SIG-M5 (cell line): ENCODE data around the gene EDRF1.
"Not testable (repeated sequence)": the region's sequence is repeated elsewhere in the genome, so short reads cannot be mapped to it uniquely, and the experiment has no call there.

ENCODE experiments used
- DNase-seq: peaks from one replicate; lab custom pipeline; 2025; lab: John Stamatoyannopoulos, UW

EDRF1 gene, protein sequence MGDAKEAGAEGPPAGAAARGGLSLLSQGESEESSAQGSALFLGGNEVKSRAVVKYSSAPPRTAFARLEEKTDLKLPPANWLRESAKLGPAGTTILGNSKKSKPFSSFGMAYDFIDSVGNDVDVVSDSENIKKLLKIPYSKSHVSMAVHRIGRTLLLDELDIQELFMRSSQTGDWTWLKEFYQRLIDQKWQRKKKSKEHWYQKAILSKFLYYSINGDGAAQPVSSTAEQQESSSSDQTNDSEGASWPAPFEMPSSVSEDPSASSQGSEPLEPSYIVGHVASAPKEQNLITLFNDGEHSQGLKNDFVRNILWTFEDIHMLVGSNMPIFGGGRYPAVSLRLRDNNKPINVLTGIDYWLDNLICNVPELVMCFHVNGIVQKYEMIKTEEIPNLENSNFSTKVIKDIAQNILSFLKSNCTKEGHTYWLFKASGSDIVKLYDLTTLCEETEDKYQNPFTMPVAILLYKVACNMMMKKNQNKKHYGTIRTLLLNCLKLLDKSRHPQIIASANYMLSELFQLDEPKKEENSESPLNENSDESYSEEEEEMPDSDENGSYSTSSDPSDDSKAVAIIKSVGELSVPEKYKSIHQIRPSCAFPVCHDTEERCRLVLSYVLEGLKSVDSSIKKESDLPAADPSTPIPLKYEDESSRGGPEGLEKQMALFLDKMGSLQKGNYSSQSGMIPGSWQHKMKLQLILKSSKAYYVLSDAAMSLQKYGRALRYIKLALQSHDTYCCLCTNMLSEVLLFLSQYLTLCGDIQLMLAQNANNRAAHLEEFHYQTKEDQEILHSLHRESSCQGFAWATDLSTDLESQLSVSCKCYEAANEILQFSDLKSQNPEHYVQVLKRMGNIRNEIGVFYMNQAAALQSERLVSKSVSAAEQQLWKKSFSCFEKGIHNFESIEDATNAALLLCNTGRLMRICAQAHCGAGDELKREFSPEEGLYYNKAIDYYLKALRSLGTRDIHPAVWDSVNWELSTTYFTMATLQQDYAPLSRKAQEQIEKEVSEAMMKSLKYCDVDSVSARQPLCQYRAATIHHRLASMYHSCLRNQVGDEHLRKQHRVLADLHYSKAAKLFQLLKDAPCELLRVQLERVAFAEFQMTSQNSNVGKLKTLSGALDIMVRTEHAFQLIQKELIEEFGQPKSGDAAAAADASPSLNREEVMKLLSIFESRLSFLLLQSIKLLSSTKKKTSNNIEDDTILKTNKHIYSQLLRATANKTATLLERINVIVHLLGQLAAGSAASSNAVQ

DNA sequence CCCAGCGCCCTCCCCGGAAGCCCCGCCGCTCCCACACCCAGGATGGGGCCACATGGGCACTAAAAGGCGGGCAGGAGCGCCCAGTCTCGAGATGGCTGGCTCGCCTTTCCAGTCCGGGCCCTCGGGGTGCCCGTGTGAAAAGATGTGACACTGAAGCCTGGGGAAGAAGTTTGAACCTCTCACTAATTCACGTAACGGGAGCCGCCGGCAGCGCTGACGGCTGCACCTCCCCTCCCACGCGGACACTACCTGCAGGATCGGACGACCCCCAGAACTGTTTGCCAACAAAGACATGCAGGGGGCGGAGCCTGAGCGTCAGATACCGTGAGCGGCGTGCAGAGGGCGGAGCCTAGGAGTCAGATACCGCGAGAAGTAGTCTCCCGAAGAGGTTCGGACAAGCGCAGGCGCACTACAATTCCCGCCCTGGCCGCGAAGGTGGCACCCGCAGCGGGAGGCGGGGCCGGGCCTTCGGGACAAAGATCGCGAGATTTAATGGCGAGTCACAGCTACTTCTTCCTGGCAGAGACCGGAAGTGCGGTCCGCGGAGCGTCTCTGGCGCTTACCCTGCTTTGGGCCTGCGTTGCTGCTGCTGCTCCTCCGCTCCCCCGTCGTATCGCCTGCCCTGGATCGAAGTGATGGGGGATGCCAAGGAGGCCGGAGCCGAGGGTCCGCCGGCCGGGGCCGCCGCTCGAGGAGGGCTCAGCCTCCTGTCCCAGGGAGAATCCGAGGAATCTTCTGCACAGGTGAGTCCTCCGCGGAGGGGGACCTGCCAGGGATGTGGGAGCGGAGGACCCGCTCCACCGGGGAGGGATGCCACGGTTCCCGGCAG lies at the start of gene EDRF1:
Gene EDRF1, plus strand, starts transcription at position 537 of the 829 bp plus-strand sequence. Its CDS starts 99 bp downstream, at position 636.
- peak; percentile 86 for DNase-seq

DNA sequence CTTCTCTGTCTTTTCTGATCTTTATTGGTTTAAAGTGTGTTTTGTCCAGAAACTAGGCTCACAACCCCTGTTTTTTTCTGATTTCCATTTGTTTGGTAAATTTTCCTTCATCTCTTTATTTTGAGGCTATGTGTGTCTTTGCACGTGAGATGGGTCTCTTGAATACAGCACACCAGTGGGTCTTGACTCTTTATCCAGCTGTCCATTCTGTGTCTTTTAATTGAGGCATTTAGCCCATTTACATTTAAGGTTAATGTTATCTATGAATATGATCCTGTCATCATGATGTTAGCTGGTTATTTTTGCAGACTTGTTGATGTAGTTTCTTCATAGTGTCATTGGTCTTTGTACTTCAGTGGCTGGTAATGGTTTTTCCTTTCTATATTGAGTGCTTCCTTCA lies 46.6 kb upstream of the EDRF1 start:
- DNase-seq = no peak

DNA sequence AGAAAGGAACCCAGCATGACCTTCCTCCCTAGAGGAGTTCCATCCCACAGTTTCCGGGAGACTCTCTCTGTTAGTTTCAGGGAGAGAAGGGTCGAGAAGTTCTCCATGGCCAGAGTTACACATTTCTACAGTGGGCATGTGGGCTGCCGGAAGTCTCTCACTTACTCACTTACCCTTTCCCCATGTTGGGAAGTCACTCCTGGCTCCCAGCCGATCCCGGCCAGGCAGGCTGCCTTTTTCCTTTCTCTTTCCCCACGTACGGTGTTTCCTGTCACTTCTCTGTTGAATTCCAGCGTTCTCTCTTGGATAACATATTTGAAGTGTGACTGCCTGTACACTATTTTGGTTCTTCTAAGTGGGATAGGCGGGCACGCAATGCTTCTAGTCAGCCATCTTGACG lies 40.1 kb upstream of the EDRF1 start:
- DNase-seq = no peak

DNA sequence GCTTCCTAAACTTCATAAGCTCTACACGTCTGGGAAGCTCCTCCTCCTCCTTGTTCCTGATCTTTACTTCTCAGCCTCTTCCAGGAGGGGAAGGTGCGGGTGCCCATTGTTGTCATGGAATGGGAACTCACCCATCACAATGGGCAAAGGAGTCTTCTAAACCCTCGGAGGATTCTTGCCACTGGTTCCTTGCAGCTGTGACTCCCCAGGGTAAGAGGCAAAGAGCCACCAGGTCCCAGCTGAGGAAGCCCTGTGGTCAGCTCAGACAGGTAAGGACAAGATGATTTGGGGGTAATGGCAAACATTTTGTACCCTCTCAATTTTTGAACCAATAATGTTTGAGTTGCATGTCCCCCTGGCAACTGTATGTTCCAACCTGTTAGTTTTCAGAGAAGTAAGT lies 36.4 kb upstream of the EDRF1 start, which contains the start of gene TEX36:
Gene TEX36, minus strand, starts transcription at position 101 of the 400 bp plus-strand sequence. CDS start 174 bp downstream, outside the sequence.
- DNase-seq = no peak

DNA sequence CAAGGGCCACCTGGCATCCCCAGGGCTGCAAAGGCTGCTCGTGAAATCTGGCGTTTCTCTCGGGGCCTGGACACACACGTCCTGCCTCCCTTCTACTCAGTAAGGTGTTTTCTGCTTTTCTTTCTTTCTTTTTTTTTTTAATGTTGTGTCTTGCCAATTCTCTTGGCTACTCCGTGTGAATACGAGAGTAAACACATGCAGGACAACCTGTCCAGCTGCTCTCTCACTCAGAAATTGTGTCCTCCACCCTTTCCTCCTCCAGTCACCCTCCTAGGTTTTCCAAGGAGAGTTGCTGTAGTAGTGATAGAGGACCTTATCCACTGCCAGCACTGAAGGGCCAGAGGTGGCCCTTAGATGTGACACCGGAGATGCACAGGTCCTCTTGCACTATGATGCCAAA lies 35.7 kb upstream of the EDRF1 start:
- DNase-seq = no peak

DNA sequence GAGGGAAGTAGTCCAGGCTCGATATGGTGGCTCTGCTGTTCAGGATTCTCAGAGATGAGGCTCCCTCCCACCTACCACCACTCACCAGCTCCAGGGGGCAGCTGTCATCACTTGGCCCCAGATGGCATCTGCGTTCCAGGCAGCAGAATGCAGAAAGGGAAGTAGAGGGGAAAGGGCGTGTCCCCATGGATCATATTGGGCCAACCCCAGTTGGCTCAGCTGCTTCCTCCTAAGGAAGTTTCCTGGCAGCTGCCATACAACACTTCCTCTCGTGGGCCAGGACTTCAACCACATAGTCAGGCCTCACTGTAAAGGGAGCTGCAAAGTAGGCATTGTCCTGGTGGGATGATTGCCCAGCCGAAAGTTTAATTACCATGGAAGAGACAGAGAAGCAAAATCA lies 34.9 kb upstream of the EDRF1 start:
- no peak for DNase-seq

DNA sequence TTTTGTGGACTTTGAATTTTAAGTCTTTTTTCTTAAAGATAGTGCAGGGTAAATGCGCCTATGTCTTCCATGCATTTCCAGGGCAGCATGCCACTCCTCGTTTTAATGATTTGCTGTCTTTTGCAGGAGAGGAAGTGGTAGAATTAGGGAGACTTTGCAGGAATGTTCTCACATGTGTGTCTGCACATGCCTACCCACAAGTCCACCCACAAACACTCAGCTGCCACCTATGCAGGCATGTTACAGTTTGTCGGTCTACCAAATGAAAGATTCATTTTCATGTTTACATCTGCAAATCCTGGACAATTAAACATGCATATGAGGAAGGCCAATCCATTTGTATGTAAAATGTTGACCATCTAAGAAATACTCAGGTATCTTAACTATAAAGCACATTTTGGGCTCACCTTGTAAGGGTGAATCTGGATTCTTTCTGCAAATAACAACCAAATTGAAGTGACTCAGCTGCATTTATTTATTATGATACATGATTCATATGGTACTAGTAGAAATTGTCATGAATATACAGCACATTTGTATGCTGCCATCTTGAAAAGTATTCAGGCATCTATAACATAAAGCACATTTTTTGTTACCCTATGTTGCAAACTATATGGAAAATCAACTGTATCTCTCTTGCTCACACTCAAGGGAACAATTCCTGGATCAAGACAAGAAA lies 31.9 kb upstream of the EDRF1 start:
- no peak for DNase-seq

DNA sequence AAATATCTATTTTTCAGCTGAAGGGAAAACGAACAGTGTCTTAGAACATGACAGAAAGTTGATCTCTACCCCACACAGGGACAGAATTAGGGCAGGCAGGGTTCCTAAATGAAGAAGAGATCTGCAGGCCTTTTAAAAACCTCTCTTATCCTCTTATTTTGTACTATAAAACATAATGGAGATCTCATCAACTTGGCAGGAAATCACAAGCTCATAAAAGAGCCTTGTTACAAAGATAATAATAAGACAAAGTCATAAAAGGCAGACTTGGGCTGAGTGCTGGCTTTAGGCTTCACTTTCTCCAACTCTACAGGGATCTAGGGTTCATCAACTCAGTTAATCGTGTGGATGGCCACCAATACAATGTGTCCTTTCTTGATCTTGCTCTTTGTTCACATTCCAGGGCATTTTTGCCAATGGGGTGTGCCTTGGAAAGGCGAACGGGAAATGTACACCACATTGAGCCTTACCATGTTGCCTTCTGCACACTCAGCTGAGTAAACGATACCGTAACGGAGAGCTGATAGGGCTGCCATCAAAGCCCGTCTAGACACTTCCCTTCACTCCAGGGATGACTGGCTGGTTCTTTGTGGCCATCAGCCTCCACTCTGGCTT lies 29.4 kb upstream of the EDRF1 start:
- DNase-seq = no peak

DNA sequence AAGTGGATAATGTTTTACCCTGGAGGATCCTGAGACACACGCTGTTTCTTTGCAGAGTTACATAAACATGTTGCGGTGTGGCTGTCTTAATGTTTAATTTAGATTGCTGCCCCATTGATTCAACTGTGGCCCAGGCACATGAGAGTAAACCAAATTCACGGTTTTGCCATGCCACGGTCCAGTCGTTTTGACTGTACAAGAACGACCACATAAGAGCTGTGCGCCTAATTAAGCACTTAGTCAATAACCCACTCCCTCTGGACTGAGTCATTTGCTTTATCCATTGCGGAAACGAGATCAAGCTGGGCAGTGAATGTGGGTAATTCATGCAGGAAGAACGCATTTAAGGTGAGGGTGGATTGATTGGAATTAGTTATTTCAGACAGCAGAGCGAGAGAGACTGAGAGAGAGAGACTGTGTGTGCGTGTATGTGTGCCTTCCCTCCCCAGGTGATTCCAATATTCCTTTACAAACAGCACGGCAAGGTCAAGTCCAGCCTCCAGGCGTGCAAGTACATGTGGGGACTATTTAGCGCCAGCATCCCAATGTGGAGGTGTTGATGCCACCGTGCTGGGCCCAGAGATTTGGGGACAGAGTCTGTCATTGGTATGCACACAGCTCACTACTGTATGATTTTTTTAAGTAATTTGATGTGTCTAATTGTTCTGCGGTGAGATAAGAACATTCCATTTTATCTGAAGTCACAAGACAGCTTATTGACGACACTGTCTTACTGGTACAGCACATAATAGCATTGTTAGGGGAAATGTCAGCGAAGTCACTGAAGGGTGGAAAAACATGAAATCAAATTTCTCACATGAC lies 28.1 kb upstream of the EDRF1 start:
- DNase-seq = no peak

DNA sequence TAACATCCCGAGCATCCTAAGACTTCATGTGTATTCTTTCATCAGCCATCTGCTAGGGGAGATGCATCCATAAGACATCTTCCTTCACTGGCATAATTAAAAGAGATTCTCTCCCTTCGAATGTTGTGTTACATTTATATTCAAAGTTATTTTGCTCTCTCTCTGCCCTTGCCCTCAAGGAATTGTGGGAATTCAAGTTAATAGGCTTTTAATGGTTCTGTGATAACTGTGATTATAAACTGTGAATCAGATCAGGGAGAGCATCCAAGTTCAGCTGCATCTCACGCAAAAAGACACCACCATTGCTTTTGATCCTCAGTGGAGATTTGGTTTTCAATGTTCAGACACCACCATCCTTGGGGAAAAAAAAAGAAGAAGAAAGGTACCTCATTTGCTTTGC lies 27.3 kb upstream of the EDRF1 start:
- no peak for DNase-seq

DNA sequence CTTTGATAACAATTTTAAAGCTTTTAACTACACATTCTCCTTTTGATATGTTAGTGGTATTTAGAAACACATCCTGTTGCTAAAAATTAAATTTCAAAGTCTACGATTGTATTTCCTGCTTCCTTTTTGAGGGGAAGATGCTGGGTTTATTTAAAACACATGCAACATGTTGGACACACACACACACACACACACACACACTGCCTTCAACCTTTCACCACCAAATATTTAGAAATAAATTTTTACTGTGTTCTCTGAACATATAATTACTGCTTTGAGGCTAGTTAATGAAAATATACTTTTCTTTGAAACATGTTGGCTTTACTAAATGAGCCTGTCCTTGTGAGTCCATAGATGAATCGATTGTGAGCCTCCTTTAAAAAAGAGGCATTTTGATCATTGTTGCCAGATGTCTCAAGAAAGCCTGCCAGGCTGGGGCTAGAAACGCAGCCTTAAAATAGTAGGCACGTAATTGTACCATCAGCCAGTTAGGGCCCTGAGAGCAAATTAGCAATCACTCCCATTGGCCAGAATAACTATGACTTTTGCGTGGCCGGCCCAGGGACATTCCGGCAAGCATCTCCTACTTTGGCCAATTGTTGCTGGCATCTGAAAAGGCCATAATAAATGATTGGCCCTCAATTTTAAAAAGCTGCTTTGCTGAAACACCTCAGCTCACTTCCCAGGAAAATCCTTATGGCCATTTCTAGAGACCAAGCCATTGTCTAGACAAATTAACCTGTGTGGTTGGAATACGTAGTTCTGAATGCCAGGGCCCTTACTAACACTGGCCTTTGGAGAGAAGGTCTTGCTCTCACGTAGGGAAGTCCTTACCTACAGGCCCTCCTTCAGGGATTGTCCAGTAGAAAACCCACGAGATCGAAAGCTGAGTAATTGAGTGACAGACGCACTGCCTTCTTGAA lies 26.6 kb upstream of the EDRF1 start:
- DNase-seq = no peak

DNA sequence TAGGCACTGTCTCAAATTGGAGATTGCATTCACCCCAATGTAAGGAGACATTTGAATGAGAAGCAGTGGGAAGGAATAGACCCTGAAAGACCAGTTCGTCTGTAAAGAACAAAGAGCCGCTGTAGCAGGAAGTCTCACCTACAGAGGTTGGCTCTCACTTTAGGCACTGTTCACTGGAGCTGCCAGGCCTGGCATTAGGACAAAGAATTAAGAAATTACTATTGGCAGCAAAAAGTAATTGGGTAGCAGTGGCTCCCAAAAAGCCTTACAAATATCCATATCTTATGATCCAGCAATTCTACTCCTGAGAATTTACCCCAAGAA lies 26.0 kb upstream of the EDRF1 start:
- no peak for DNase-seq

DNA sequence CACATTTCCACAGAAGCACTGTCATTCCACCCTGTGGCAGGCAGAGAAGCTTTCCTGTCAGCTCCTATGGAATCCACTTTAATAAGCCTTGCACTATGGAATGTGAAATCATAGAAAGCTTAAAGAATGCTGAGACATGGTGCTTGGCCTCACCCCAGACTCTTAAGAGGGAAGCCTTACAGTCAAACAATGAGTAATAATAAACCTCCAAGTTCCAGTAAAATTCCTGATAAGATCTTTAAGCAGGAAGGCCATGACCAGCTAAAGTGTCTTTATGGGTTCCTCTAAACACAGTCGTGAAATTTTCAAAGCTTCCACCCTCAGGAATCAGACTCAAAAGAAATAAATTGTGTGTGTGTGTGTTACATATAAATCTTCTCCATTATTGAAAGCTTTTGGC lies 24.6 kb upstream of the EDRF1 start:
- DNase-seq = no peak

DNA sequence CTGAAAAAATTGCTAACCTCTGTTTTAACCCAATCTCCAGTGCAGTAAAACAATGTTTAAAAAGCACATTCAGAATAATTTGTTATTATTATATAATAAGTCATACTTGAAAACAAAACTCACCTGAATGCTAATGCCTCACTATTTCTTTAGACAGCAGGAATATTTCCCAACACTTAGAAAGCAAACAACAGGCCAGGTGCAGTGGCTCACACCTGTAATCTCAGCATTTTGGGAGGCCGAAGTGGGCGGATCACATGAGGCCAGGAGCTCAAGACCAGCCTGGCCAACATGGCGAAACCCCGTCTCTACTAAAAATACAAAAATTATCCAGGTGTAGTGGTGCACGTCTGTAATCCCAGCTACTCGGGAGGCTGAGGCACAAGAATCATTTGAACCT lies 22.6 kb upstream of the EDRF1 start:
- DNase-seq = not testable (repeated sequence)

DNA sequence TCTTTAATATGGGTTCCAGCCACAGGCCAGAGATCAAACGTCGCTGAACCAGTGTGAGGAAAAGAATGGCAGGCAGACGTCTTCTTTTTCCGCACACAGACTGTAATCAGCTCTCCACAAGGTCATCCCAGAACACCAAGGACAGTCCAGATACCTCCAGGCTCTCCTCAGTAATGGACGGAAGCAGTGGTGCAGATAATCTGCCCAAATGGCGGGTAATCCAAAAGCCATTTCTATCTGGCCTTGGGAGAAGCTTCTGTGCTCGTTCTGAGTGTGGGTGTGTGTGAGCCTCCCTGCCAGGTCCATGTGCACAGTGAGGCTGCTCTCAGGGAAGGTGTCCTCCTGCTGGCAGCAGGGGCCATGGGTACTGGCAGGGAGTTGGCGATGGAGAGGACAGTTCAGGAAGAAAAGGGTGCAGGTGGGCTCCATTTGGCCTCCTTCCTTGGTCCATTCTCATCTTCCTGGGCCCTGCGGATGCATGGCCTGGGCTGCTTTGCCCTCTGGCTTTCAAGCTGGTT lies 21.0 kb upstream of the EDRF1 start:
- DNase-seq = no peak

DNA sequence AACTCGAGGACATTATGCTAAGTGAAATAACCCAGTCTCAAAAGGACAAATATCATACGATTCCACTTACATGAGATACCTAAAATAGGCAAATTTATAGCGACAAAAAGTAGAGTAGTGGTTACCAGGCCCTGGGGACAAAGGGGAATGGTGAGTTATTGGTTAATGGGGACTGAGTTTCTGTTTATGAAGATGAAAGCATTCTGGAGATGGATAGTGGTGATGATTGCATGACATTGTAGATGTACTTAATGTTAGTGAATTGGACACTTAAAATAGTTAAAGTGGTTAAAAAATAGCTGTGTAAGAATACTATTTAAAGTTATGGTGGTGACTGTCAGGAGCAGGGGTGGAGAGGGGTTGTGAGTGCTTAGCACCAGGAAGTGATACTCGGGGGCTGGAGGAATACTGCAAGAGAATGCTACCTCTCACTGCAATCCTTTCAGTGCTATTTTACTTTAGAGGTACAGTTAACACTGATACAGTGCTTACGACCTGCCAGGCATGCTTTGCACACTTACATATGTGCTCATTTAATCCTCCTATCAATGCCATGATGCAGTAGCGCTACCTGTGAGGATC lies 19.9 kb upstream of the EDRF1 start:
- DNase-seq = no peak

DNA sequence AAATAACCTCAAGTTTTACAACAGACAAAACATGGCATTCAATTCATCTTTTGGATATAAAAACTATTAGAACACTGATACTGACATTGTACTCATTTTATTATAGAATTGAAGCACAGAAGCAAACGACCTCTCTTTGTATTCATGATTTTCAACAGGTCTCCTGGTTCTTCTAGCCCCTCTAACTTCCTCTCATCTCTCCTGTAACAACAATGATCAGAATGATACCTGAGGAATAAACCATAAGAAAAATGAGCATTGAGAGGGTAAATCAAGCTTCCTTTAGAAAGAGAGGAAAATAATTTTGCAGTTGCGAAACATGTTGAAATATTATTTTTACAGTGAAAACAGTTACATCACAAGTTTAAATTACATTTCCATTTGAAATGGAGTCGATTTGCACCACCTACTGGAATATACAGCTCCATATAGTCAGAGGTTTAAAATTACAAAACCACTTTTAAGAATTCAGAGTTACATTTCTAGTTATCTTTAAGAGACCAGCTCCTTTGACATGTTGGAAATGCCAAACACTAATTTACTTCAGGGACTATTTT lies 19.1 kb upstream of the EDRF1 start:
- DNase-seq = no peak
